Natural killer cell (primary cell): ENCODE results near the gene MAP3K4. TPM values are rescaled to one million over a fixed set of nuclear protein-coding genes. Genes with fewer than 3 reads are reported as not detected.

Experiments
- ATAC-seq, 3 donors: fragments of 150-1000 bp in 2 of 3; fragments of 200-7000 bp in 1 of 3; cut with Tn5 transposase; 1 replicate in 1 of 3; 2 replicates in 2 of 3; pipeline ENCODE4 v1.10.0; 2021; ENCODE audit warnings: mild to moderate bottlenecking in 2 of 3, moderate library complexity in 2 of 3
- DNase-seq, 2 donors: peaks; one replicate each; pipeline versions ENCODE4 v3.0.0 to v3.0.0-alpha.2; 2013 to 2021; ENCODE audit warnings: mixed read lengths in 1 of 2
- H3K27ac ChIP-seq: one replicate; pipeline ENCODE4 v1.5.1; 2013; ENCODE audit warnings: mild to moderate bottlenecking, low read length
- H3K27me3 ChIP-seq: one replicate; pipeline ENCODE4 v1.6.1; 2013; ENCODE audit warnings: low read length; ENCODE audit not compliant: control insufficient read depth, insufficient read depth
- H3K36me3 ChIP-seq: one replicate; pipeline ENCODE4 v1.6.1; 2013; ENCODE audit warnings: low read length; ENCODE audit not compliant: control insufficient read depth, insufficient read depth
- H3K4me1 ChIP-seq: one replicate; pipeline ENCODE4 v1.6.1; 2013; ENCODE audit warnings: low read length; ENCODE audit not compliant: control insufficient read depth, insufficient read depth
- H3K4me3 ChIP-seq: one replicate; pipeline ENCODE4 v1.5.1; 2013; ENCODE audit warnings: low read length
- H3K9me3 ChIP-seq: one replicate; pipeline ENCODE4 v1.6.1; 2013; ENCODE audit warnings: low read length; ENCODE audit not compliant: control insufficient read depth, insufficient read depth
- H3K27ac Mint-ChIP-seq, 2 donors: one replicate each; pipeline ENCODE4 v1.8.0; 2022; ENCODE audit warnings: mild to moderate bottlenecking in 2 of 2, mixed read lengths in 2 of 2, moderate library complexity in 1 of 2
- H3K27me3 Mint-ChIP-seq, 2 donors: one replicate each; pipeline ENCODE4 v1.8.0; 2022; ENCODE audit warnings: low read depth in 2 of 2, mixed read lengths in 2 of 2
- H3K36me3 Mint-ChIP-seq: one replicate; pipeline ENCODE4 v1.8.0; 2022; ENCODE audit warnings: mixed read lengths
- H3K4me1 Mint-ChIP-seq, 2 donors: one replicate each; pipeline ENCODE4 v1.8.0; 2022; ENCODE audit warnings: mixed read lengths in 2 of 2
- H3K4me3 Mint-ChIP-seq: one replicate; pipeline ENCODE4 v1.8.0; 2022; ENCODE audit warnings: mild to moderate bottlenecking, moderate library complexity, mixed read lengths
- H3K9me3 Mint-ChIP-seq, 2 donors: one replicate each; pipeline ENCODE4 v1.8.0; 2022; ENCODE audit warnings: mixed read lengths in 2 of 2
- CTCF ChIP-seq: fragments of 200-600 bp; IDR thresholded peaks from one replicate; pipeline ENCODE4 v1.8.0; 2022; ENCODE audit warnings: antibody characterized with exemption
- WGBS: methylation state at CpG from one replicate; pipeline ENCODE4 v1.1.7; 2013; ENCODE audit warnings: missing lambda C conversion rate; ENCODE audit not compliant: insufficient coverage; 5-methylcytosine and 5-hydroxymethylcytosine counted together
- intact Hi-C: fragments of 100-400 bp; cut with micrococcal nuclease; formaldehyde crosslinking; loops from one replicate; pipeline ENCODE4 v1.14.2; 2022
- total RNA-seq, 4 donors: library from RNA; stranded (reverse); fragments of 120-200 nt in 1 of 4; gene quantifications; one replicate each; pipeline versions ENCODE4 v1.2.3 to v1.2.4, GENCODE V29; 2013 to 2022

MAP3K4 gene
- total RNA-seq, 3 donors from 2014 or later (not counting 1 experiment from before 2014, with no cell fraction given), result 46.5 to 79.9 (median 67.0) TPM

DNA sequence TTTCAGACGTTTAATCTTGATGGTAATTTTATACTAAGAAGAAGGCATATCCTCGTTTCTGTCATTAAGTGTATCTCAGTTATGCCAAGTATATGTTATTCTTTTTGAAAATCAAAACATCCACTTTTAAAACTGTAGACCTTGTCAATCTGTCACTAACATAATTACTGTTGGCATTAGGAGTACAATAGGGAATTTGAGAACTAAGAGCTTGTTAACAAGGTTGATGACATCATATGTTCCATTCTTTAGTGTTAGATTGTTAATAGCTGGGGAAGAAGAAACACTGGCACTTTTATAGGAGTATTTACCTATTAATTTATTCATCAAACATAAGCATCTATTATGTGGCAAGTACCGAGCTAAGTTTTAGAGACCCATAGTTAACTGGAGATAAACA lies 76.2 kb downstream of the MAP3K4 start:
- no peak overlapping the region for H3K27ac Mint-ChIP-seq
- no peak for TF ChIP-seq CTCF
- DNase-seq (no peak), ATAC-seq (no peak)
- Histone ChIP-seq H3K4me3 (no peak overlapping the region), H3K4me1 (no peaks in the 10 kb centered on the region), H3K36me3 (peaks cover 6% of the 10 kb centered on the region), H3K27ac (no peak overlapping the region), H3K9me3 (no peaks in the 10 kb centered on the region), H3K27me3 (no peaks in the 10 kb centered on the region)
- no peaks in the 10 kb centered on the region for H3K9me3 Mint-ChIP-seq
- intact Hi-C loops, result no loop called here
- no CpG with 5 or more reads among the region's 3 CpGs for WGBS
- no peak overlapping the region for H3K4me3 Mint-ChIP-seq
- H3K27me3 Mint-ChIP-seq, result no peaks in the 10 kb centered on the region
- H3K4me1 Mint-ChIP-seq, result peaks cover 5 to 24% of the 10 kb centered on the region in 2 donors
- no peaks in the 10 kb centered on the region for H3K36me3 Mint-ChIP-seq

- no peak overlapping the region for H3K4me3 ChIP-seq
- Mint-ChIP-seq H3K27ac (no peak overlapping the region), H3K9me3 (no peaks in the 10 kb centered on the region), H3K4me1 (peaks cover 5 to 20% of the 10 kb centered on the region in 2 donors), H3K36me3 (no peaks in the 10 kb centered on the region), H3K4me3 (no peak overlapping the region), H3K27me3 (no peaks in the 10 kb centered on the region)
- WGBS, result 92% methylated on average over 3 of the region's 3 CpGs
- no peak for DNase-seq
- H3K27ac ChIP-seq, result no peak overlapping the region
- H3K9me3 ChIP-seq, result no peaks in the 10 kb centered on the region
- H3K27me3 ChIP-seq, result no peaks in the 10 kb centered on the region
- intact Hi-C loops, result no loop called here
- no peak for TF ChIP-seq CTCF
- ATAC-seq, result no peak
- no peaks in the 10 kb centered on the region for H3K4me1 ChIP-seq
- H3K36me3 ChIP-seq, result peaks cover 6% of the 10 kb centered on the region
These were observed 76.8 kb downstream of the MAP3K4 start for GRCh38 chr6:161068321-161068741.

GRCh38 chr6:161073930-161074329 lies 82.4 kb downstream of the MAP3K4 start:
- no peaks in the 10 kb centered on the region for H3K9me3 Mint-ChIP-seq
- Histone ChIP-seq H3K36me3 (peaks cover 18% of the 10 kb centered on the region), H3K4me1 (peaks cover 4% of the 10 kb centered on the region), H3K27me3 (no peaks in the 10 kb centered on the region), H3K9me3 (no peaks in the 10 kb centered on the region), H3K4me3 (no peak overlapping the region), H3K27ac (no peak overlapping the region)
- intact Hi-C loops, result no loop called here
- H3K4me1 Mint-ChIP-seq, result no peaks in the 10 kb centered on the region
- ATAC-seq, result no peak
- no peak for DNase-seq
- 99% methylated on average over 5 of the region's 5 CpGs for WGBS
- no peak overlapping the region for H3K4me3 Mint-ChIP-seq
- no peaks in the 10 kb centered on the region for H3K27me3 Mint-ChIP-seq
- H3K36me3 Mint-ChIP-seq, result no peaks in the 10 kb centered on the region
- no peak for TF ChIP-seq CTCF
- H3K27ac Mint-ChIP-seq, result no peak overlapping the region

GRCh38 chr6:161074496-161075121 lies 83.0 kb downstream of the MAP3K4 start:
- no peak for DNase-seq
- Mint-ChIP-seq H3K27ac (no peak overlapping the region), H3K9me3 (no peaks in the 10 kb centered on the region), H3K36me3 (no peaks in the 10 kb centered on the region), H3K27me3 (no peaks in the 10 kb centered on the region), H3K4me1 (peaks cover 0 to 4% of the 10 kb centered on the region in 2 donors), H3K4me3 (no peak overlapping the region)
- no peak for ATAC-seq
- H3K27ac ChIP-seq, result no peak overlapping the region
- intact Hi-C loops, result no loop called here
- H3K9me3 ChIP-seq, result no peaks in the 10 kb centered on the region
- no peak overlapping the region for H3K4me3 ChIP-seq
- H3K36me3 ChIP-seq, result peaks cover 21% of the 10 kb centered on the region
- H3K4me1 ChIP-seq, result peaks cover 4% of the 10 kb centered on the region
- no peaks in the 10 kb centered on the region for H3K27me3 ChIP-seq
- WGBS, result 94% methylated on average over 4 of the region's 5 CpGs
- no peak for TF ChIP-seq CTCF
